Astrocyte of the cerebellum (primary cell): ENCODE measurements around the gene CLSTN1.
"Not testable (repeated sequence)": the region's sequence is repeated elsewhere in the genome, so short reads cannot be mapped to it uniquely, and the experiment has no call there.

Experiments
- DNase-seq: peaks from one replicate; pipeline ENCODE4 v3.0.0-alpha.2; 2011; ENCODE audit warnings: low read depth
- H3K4me3 ChIP-seq: 2 replicates; pipeline ENCODE4 v1.5.1; 2011; ENCODE audit warnings: mild to moderate bottlenecking, low read depth, low read length, moderate library complexity
- in situ Hi-C: cut with HindIII; loops from 2 replicates; pipeline ENCODE4 v1.10.0; 2017; ENCODE audit warnings: low sequenced_read_pairs
- TF ChIP-seq, protein P1 (sequence below): IDR thresholded peaks from 2 replicates; pipeline ENCODE4 v1.5.1; 2012; ENCODE audit warnings: low read length, low read depth, moderate library complexity, mild to moderate bottlenecking; ENCODE audit errors: missing control alignments

Gene CLSTN1

DNA sequence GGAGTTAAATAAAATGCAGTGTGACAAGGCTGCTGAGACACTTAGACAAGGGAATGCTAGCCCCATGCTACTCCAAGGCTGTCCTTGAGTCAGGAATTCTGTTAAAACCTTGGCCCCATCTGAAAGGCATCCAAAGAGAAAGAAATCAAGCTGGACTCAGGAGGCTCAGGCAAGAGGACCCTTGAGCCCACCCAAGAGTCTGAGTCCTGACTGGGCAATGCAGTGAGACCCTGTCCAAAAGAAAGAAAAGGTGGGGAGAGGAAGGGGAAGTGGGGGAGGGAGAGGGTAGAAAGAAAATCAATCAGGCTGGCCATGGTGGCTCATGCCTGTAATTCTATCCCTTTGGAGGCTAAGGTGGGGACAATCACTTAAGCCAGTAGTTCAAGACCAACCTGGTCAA is 26.7 kb downstream of the CLSTN1 start:
- H3K4me3 ChIP-seq = no peak overlapping the region
- DNase-seq = no peak
- TF ChIP-seq, protein P1, sequence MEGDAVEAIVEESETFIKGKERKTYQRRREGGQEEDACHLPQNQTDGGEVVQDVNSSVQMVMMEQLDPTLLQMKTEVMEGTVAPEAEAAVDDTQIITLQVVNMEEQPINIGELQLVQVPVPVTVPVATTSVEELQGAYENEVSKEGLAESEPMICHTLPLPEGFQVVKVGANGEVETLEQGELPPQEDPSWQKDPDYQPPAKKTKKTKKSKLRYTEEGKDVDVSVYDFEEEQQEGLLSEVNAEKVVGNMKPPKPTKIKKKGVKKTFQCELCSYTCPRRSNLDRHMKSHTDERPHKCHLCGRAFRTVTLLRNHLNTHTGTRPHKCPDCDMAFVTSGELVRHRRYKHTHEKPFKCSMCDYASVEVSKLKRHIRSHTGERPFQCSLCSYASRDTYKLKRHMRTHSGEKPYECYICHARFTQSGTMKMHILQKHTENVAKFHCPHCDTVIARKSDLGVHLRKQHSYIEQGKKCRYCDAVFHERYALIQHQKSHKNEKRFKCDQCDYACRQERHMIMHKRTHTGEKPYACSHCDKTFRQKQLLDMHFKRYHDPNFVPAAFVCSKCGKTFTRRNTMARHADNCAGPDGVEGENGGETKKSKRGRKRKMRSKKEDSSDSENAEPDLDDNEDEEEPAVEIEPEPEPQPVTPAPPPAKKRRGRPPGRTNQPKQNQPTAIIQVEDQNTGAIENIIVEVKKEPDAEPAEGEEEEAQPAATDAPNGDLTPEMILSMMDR = no peak
- in situ Hi-C loops = no loop called here

DNA sequence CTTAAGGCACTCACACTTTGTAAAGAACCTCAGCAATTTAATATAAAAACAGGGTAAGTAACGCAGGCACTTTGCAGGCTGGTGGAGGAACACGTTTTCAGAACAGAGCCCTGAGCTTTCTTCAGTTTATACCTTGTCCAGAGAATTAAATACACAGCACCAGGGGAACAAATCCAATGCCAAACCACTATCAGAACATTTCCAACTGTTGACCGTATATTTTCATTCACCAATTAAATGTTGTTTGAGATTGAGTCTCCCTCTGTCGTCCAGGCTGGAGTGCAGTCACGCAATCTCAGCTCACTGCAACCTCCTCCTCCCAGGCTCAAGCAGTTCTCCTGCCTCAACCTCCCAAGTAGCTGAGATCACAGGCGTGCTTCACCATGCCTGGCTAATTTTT is 29.7 kb downstream of the CLSTN1 start:
- TF ChIP-seq, protein P1 = no peak
- in situ Hi-C loops = no loop called here
- H3K4me3 ChIP-seq = no peak overlapping the region
- DNase-seq = no peak

DNA sequence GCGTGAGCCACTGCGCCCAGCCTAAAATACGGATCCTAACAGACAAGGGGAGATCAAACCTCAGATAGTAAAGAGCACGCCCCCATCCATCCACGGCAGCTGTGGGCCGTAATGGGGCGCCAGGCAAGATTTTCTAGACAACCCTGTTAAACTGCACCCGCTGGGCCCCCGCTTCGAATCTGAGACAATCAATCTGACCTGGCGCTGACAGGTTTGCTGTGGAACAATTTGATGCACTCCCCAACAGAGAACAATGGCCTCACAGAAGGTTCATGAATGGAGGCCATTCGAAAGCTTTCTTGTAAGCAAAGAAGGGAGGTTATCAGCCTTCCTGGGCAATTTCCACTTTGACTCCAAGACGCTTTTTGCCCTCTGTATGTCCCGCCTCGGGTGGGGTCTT is 30.5 kb downstream of the CLSTN1 start:
- H3K4me3 ChIP-seq = no peak overlapping the region
- no peak for DNase-seq
- TF ChIP-seq, protein P1 = no peak
- in situ Hi-C loops = no loop called here

DNA sequence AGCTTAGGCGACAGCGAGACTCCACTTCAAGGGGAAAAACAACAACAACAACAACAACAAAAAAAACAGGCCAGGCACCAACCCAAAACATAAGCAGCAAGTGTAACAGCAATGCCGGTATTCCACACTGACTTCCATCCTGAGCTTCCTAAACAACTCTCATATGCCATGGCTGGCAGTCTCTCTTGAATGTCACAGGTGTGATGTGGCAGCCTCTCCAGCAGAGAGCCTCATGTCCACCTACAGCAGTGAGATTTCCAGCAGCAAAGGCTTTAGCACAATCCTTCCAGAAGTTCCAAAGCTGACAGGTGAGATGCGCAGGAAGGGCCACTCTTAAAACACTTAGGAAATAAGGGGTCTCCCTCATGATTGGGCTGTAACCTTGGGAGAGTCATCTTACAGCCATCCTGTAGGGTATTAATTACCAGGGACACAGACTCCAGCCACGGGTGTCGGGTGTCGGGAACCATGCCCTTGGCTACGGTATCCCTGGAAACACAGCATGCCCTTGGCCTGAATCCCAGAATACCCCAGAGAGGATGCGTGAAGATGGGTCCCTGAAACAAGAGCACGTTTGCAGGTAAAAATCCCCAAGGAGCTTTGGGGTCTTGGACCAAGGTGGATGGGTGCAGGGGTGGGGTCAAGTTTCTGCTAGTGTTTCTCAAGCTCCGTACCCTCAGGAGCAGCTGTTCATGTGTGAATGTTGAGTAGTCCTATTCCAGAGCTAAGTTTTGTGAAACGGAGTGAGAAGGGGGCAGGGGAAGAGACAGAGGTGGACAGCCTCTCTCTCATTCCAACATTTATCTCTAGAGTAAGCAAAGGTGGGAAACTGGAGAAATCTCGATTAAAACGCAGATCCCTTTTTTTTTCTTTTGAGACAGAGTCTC is 31.4 kb downstream of the CLSTN1 start:
- in situ Hi-C loops = no loop called here
- TF ChIP-seq, protein P1 = peak; percentile 13

DNA sequence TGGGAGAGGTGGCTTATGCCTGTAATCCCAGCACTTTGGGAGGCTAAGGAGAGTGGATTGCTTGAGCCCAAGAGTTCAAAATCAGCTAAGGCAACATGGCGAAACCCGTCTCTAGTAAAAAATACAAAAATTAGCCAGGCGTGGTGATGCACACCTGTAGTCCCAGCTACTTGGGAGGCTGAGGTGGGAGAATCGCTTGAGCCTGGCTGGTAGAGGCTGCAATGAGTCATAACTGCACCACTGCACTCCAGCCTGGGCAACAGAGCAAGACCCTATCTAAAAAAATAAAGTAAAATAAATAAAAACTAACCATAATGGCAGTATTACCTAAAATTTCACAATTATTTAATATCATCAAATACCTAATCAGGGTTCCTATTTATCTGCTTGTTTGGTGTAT is 34.1 kb downstream of the CLSTN1 start:
- H3K4me3 ChIP-seq, in situ Hi-C loops, DNase-seq: not testable (repeated sequence)

More for the DNA sequence above, 31.4 kb downstream of the CLSTN1 start:
- no peak overlapping the region for H3K4me3 ChIP-seq
- DNase-seq = peak; percentile 20

DNA sequence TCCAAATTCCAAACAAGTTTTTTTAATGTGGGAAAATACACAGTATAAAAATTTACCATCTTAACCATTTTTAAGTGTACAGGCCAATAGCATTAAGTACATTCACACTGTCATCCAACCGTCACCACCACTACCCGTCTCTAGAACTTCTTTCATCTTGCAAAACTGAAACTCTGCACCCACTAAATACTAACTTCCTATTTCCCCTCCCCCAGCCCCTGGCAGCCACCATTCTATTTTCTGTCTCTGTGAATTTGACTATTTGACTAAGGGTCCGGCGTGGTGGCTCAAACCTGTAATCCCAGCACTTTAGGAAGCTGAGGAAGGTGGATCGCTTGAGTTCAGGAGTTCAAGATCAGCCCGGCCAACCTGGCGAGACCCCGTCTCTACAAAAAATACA is 36.1 kb downstream of the CLSTN1 start:
- TF ChIP-seq, protein P1 = no peak
- H3K4me3 ChIP-seq = no peak overlapping the region
- DNase-seq = no peak
- in situ Hi-C loops = no loop called here

DNA sequence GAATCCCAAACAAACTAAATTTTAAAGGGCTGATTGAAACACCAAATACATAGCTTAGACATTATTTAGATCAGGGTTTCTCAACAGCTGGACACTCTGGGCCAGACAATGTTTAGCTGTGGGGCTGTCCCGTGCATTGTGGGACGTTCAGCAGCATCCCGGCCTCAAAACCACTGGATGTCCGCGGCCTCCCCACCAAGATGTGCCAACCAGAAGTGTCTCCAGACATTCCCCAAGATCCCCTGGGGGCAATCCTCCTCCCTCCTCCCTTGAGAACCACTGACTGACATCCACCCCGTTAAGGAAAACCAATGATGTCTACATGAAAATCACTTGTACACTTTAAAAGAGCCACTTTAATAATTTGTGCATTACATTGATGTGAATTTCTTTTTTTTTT is 38.4 kb downstream of the CLSTN1 start:
- no peak overlapping the region for H3K4me3 ChIP-seq
- no peak for DNase-seq
- in situ Hi-C loops = no loop called here
- TF ChIP-seq, protein P1 = no peak
